HG03354 (cell line): ENCODE results near the gene MRFAP1L1.
"Not testable (repeated sequence)": the region's sequence is repeated elsewhere in the genome, so short reads cannot be mapped to it uniquely, and the experiment has no call there.

Source experiments
- ATAC-seq: cut with Tn5 transposase; IDR thresholded peaks from one replicate; pipeline ENCODE4 v1.9.1; 2021; ENCODE audit warnings: mild to moderate bottlenecking; ENCODE audit not compliant: unreplicated experiment, poor library complexity, severe bottlenecking

Gene MRFAP1L1

DNA sequence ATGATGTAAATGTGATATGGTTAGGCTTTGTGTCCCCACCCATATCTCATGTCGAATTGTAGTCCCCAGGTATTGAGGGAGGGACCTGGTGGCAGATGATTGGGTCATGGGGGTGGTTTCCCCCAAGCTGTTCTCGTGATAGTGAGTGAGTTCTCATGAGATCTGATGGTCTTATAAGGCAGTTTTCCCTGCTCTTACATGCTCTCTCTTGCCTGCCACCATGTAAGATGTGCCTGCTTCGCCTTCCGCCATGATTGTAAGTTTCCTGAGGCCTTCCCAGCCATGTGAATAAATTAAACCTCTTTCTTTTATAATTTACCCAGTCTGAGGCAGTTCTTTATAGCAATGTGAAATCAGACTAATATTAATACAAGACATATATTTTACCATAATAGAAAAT, 30.3 kb upstream of the MRFAP1L1 start:
- ATAC-seq = no peak

DNA sequence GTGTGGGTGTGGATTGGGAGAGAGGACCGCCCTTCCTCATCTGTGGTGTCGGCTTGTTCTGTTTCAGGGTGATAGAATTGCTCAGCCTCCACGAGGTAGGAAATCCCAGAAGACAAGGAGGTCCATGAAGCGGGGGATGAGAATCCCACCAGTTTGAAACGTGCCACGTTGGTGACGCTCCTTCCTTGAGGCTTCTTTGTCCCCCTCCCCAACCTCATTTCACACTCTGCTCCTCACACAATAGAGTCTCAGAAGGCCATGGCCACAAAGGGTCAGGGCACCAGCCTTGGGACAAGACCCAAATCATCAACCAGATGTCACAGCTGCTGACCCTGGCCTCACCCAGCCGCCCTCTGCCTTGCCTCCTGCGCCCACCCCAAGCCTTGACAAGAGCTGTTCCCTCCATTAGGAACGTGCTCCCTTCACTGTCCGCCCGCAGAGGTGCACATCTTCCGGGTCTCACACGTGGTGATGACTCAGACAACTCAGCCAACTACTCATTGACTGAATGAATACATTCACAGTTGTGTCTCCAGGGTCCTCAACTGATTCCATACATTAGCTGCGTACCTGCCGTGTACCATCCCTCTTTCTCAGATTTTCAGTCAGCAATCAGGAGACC, 24.6 kb upstream of the MRFAP1L1 start:
- no peak for ATAC-seq

DNA sequence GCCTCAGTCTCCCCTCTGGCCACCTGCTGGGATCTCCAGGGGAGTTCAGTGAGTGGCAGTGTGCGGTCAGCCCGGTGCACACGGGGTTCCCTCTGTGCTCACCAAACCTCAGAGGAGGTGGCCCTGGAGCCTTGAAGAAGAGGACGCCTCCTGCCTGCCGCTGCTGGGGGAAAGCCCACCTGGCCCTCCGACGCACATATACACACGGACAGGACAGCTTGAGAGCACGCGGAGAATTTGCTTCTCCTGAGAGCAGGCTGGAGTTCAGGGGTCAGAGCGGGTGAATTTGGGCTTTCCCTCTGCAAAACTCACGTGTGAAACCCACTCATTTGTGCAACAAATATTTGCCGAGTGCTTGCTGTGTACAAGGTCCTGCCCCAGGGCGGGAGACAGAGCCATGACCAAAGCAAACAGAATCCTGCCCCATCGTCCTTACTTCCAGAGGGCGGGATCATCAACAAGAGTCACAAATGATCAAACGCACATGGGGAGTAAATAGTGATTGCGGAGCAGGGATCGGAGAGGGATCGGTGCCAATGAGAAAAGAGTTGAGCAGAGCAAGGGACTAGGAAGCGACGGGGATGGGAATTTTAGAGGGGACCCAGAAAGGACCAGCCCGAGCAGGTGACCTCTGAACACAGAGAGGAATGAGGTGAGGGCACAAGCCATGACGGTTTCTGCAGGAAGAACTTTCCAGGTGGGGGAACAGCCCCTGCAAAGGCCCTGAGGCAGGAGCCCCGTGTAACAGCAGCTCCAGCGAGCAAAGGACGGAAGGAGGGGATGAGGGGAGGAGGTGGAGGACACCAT, 23.9 kb upstream of the MRFAP1L1 start:
- no peak for ATAC-seq

DNA sequence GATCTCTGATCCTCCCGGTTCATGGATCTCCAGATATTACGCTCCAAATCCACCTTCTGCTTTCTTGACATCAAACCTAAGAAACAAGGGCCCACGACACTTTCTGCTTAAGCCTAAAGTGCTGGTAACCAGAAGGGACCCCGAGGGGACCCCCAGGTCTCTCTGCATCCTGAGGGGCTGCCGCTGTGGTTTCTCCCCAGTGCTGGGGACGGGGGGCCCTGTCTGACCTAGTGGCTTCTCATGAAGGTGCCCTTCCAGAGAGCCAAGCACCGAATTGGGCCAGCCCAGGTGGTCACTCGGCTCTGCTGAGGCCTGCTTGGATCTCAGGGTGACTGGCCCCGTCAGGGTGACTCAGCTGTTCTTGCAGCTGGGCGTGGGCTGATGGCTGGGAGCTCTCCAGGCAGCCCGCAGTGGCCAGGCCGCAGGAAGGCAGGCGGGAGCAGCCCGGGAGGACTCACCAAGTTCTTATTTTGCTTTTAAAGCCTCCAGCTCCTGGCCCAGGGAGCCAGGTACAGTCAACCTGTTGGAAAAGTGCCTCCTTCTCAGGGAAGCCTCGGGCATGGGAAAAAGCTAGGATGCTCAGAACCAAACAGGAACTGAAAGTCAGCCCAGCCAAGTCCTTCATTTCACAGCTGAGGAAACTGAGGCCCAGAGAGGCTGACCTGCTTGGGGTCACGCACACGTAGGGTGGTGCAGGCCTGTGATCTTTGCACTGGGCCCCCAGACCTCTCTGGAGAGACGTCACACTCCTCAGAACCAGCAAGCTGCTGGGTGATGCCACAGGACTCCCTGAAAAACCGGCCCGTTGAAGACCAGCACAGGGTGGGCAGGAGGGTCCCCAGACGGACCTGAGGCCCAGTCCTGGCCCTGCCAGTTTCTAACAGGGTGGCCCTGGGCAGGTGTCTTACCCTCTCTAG, 23.0 kb upstream of the MRFAP1L1 start:
- ATAC-seq = no peak

DNA sequence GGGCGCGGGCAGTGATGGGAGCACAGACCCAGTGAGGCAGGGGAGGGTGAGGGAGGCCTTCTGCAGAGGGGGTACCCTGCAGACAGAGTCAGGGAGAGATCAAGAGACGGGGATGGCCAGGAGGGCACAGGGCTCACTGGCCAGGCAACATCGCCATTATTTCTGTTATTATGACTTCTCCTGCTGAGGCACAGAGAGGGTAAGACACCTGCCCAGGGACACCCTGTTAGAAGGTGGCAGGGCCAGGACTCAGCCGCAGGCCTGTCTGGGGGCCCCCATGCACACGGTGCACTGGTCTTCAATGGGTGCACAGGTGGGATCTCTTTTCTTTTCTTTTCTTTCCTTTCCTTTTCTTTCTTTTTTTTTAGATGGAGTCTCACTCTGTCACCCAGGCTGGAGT, 22.1 kb upstream of the MRFAP1L1 start:
- ATAC-seq = no peak

DNA sequence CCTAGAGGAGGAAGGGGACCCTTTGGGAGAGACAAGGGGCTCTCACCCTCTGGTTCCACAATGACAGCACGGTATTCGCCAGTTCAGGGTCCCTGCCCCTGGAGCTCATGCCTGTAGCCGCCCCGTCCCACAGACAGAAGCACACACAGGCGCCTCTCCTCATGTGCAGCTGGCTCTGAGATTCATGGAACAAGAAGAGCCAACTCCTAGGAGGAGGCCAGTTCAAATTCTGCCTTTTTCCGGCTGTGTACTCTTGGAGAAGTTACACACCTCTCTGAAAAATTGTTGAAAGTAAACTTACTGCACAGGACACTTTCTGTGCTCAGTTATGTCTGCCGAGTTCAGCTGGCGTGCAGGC, 21.6 kb upstream of the MRFAP1L1 start:
- no peak for ATAC-seq

DNA sequence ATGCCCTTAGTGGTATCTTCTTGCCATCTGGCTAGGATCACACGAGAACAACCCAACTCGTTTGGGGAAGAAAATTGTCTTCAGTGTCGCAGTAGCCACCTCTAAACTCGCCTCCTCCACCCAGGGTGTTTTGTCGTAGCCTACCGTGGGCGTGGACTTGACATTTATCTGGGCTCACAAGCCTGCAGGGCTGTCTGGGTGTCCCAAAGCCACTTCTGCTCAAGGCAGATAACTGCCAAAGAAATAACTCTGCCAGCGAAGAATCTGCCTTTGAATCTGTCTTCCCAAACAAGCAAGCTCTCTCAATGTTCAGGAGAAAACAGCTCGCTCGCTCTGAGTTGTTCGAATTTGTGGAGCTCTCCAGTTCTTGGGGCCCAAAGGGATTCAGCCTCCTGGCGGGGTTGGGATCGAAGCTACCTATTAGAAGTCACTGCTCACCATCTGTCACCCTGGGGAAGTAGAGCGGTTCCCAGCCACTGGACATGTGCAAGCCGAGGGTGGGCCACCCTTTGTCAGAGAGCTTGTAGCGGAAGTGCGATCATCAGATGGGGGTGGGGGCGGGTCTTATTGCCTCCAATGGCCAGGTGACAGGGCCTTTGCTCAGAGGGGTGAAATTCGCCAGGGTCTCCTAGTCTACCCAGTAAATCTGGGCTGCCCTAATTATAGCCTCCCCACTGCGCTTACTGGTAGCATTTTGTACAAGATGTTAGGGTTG, 21.1 kb upstream of the MRFAP1L1 start:
- no peak for ATAC-seq

DNA sequence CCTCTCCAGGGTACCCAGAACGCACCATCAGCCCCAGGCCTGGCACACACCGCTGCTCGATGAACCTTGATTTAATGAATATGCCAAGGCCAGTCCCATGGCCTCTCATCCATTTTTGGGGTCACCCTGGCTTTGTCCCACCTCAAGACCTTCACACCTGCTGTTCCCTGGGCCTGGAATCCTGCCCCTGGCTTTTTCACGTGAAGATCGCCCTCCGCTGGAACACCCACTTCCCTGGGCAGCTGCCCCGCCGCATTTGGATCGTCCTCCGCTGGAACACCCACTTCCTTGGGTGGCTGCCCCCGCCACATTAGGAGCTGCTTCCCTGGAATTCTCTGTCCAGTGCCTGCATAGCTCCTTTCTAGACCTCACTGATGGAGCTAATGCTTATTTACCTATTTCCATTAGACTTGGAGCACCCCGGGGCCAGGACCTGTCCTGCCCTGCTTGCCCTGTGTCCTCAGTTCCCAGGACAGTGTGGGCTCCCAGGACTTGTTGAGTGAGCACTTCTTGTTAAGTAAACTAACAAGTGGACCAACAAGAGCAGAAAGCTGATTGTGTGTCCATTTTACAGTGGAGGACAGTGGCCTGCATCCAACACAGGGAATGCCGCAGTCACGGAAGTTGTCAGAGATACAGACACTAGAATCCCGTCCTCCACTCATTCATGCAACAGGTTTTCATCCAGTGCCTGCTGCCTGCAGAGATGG, 18.8 kb upstream of the MRFAP1L1 start:
- no peak for ATAC-seq

DNA sequence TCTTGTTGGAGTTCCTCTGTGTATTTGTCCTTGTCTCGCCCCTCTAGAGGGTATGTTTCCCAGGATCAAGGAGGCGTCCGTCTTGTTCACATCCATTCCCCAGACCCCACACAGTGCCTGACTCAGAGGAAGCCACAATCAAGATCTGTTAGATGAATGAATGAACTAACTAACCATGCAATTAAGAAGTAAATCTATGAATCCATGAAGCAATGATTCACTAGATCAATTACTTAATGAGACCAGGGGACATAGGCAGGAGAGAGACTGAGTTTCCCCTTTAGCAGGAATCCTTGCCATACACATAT, 18.2 kb upstream of the MRFAP1L1 start:
- ATAC-seq = no peak

DNA sequence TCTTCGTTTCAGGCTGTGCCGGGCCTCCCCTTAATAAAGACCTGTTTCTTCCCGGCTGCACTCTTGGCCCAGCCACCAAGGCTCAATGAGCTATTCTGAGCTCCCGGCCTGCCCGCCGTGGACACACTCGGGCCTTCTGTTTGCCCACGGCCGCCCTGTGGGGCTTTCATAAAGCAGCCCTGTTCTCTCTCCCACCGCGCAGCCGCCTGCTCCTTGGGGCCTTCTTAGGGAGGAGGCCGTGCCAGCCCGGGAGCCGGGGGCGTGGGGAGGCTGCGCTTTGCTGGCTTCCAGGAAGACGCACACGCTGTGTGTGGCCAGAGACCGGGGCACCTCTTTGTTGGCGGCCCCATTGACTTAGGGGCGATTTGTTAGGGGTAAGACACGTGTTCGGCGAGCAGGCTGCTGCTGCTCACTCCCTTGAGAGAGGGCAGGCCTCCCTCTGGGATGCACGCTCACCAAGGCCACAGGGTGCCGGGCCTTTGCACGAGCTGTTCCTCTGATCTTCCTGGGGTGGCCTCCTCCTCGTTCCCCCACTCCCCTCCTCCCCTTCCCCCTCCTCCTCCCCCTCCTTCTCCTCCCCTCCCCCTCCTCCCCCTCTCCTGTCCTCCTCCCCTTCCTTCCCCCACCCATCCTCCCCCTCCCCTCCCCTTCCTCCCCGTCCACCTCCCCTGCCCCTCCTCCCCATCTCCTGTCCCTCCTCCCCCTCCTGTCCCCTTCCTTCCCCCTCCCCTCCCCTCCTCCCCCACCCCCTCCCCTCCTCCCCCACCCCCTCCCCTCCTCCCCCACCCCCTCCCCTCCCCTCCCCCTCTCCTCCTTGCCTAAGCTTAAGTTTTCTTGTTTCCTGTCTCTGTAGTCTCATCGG, 17.6 kb upstream of the MRFAP1L1 start:
- ATAC-seq = no peak

DNA sequence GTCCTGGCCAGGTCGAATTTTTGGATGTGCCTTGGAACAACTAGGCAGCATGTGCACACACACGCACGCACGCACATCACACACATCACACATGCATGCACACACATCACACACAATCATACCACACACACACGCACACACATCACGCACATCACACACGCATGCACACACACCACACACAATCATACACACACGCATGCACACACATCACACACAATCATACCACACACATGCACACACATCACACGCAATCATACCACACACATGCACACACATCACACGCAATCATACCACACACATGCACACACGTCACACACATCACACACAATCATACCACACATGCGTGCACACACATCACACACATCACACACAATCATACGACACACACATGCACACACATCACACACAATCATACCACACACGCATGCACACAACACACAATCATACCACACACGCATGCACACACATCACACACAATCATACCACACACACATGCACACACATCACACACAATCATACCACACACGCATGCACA, 15.8 kb upstream of the MRFAP1L1 start:
- ATAC-seq = not testable (repeated sequence)

DNA sequence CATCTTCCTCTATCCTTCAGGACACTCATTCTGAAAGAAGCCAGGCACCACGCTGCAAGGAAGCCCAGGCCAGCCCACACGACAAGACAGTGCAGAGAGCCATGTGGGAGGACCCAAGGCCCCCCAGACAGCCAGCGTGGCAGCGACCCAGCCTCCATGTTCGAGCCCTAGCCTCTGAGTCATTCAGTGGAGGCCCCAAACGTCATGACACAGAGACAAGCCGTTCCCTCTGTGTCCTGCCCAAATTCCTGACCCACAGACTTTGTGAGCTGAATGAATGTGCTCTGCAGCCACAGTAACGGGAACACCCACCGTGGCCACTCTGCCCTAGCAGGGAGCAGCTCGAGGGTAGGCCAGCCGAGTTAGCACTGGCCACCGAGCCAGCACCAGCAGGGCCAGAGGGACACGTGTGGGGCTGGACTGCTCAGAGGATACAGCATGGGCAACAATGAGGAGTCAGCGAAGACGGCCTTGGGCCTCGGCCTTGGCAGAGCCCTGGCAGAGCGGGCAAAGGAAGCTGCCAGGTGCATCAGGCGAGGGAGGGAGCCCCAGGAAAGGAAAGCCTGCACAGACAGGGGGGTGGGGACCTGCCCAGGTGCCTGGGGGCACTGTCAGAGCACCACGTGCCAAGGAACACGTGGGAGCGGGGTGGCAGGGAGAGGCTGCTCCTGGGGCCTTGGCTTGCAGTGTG, 14.9 kb upstream of the MRFAP1L1 start:
- ATAC-seq = no peak

DNA sequence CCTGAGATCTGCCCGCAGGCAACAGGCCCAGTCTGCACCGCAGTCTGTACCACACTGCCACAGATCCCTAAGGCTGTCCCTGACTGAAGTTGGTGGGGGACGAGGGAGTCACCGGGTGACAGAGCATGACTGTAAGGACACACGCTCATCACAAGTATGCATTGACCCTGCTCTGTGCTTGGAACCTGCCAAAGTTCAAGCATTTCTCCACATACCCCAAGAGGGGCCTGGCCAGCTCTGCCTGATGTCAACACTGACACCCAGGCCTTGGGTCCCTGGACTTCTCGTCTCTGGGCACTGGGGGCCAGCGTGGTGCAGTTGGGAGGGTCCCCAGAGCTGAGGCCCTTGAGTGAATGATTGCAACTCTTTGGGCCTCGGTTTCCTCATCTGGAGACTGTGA, 14.2 kb upstream of the MRFAP1L1 start:
- no peak for ATAC-seq

DNA sequence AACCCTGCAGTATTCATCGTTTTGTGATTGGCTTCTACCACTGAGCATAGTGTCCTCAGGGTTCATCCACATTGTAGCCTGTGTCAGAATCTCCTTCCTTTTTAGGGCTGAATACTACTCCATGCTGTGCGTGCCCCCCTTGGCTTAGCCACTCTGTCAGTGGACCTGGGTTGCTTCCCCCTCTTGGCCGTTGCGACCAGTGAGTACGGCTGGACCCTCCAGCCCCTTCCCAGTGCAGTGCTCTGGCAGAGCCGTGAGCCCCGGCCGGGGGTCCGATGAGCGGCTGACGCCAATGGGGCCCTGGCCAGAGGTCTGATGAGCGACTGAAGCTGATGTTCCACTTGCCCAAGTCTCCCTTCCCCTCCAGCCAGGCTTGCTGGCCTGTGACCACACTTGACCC, 13.2 kb upstream of the MRFAP1L1 start:
- no peak for ATAC-seq

DNA sequence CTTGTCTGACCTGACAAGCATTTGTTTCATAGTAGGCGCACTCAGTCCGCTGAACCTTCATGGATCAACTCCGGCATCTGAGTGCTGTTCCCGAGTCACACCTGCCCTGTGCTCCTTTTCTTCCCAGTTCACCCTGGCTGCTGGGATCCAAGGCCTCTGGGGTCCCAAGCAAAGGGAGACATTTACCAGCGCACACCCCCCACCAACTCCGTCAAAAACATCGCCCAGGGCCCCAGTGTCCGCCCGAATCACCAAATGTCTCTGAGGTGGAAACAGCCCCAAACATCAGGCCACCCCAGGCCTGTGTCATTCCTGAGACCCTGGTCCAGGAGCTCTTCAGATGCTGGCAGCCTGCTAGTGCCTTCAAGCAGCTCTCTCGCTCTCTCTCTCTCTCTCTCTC, 11.5 kb upstream of the MRFAP1L1 start:
- no peak for ATAC-seq

DNA sequence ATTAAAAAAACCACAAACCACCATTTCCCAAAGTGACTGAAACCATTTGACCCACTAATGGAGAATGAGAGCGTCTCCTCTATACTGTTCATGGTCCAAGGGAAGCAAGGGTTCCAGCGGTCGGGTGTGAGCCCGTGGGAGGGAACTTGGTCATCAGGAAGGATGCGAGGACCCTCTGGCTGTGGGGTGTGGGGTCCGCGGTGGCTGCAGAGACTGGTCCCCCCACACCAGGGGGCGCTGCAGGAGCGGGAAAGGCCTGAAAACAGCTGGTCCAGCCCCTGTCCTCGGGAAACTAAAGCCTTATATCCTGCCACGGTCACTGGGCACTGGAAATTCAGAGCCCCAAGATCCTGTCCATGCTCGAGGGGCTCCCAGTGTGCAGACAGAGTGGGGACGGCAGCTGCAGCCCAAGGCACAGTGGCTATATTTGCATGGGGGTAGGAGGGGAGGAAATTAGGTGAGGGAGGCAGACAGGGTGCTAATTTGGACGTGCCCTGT, 10.6 kb upstream of the MRFAP1L1 start:
- ATAC-seq = no peak

DNA sequence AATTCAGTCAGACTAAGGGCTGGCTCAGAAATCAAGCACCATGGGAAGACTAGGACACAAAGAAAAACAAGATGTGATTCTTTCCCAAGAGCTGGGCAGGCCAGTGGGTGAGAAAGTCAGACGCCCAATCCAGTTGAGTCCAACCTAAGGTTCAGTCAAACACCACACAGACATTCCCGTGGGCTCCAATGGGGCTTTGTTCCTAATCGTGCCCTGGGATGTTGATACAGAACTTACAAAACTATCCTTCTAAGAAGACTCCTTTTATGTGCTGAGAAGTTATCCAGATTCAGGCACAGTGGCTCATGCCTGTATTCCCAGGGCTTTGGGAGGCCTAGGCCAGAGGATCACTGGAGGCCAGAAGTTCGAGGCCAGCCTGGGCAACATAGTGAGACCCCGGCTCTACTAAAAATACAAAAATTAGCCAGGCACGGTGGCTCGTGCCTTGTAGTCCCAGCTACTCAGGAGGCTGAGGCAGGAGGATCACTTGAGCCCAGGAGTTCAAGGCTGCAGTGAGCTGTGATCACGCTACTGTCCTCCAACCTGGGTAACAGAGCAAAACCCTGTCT, 10.0 kb upstream of the MRFAP1L1 start:
- no peak for ATAC-seq
